HepG2 (cell line): ENCODE measurements around the gene IFNLR1. TPM values are rescaled to one million over a fixed set of nuclear protein-coding genes. Genes with fewer than 3 reads are reported as not detected.

Source experiments
- CBX5 ChIP-seq: sonication (generic); formaldehyde crosslinking; IDR thresholded peaks from 2 replicates; pipeline ENCODE4 v1.4.0; 2020; ENCODE audit warnings: missing genetic modification reagents, borderline replicate concordance
- CENPBD1 ChIP-seq: sonication (generic); formaldehyde crosslinking; IDR thresholded peaks from 2 replicates; pipeline ENCODE4 v1.8.0; 2022; ENCODE audit warnings: missing genetic modification reagents, low read depth, mild to moderate bottlenecking, borderline replicate concordance
- CHD4 ChIP-seq: fragments of 200-600 bp; sonication (generic); IDR thresholded peaks from 2 replicates; pipeline ENCODE4 v1.7.0; 2017; ENCODE audit warnings: mild to moderate bottlenecking, low read length, borderline replicate concordance
- HMGA1 ChIP-seq: sonication (generic); formaldehyde crosslinking; conservative IDR thresholded peaks from 2 replicates; pipeline ENCODE4 v1.4.0; 2020; ENCODE audit warnings: missing genetic modification reagents
- IRF2 ChIP-seq: IDR thresholded peaks from 2 replicates; pipeline ENCODE4 v1.6.1; 2018; ENCODE audit warnings: missing genetic modification reagents, missing compliant biosample characterization
- MBNL3 ChIP-seq: fragments of 250-450 bp; sonication (Bioruptor Pico); conservative IDR thresholded peaks from 2 replicates; pipeline ENCODE4 v1.8.0; 2022; ENCODE audit warnings: mild to moderate bottlenecking, inconsistent platforms
- PTBP1 ChIP-seq: fragments of 200-400 bp; formaldehyde crosslinking; IDR thresholded peaks from 2 replicates; pipeline ENCODE4 v1.6.1; 2018; ENCODE audit warnings: low read length, low read depth; ENCODE audit not compliant: poor library complexity, severe bottlenecking
- RCOR2 ChIP-seq: IDR thresholded peaks from 2 replicates; pipeline ENCODE4 v1.6.1; 2016; ENCODE audit warnings: missing biosample characterization, missing genetic modification reagents
- TEAD2 ChIP-seq: sonication (generic); formaldehyde crosslinking; IDR thresholded peaks from 2 replicates; pipeline ENCODE4 v1.9.0; 2021; ENCODE audit warnings: missing genetic modification reagents
- ZBTB49 ChIP-seq: sonication (generic); formaldehyde crosslinking; IDR thresholded peaks from 2 replicates; pipeline ENCODE4 v1.4.0; 2020; ENCODE audit warnings: missing genetic modification reagents, borderline replicate concordance
- ZFP36 ChIP-seq: fragments of 150-350 bp; IDR thresholded peaks from 2 replicates; pipeline ENCODE4 v1.6.1; 2018; ENCODE audit warnings: borderline replicate concordance, low read length, low read depth; ENCODE audit not compliant: partially characterized antibody
- ZMYM2 ChIP-seq: sonication (generic); formaldehyde crosslinking; IDR thresholded peaks from 2 replicates; pipeline ENCODE4 v1.8.0; 2022; ENCODE audit warnings: mild to moderate bottlenecking, missing genetic modification reagents
- ZNF232 ChIP-seq: sonication (generic); formaldehyde crosslinking; IDR thresholded peaks from 2 replicates; pipeline ENCODE4 v1.4.0; 2020; ENCODE audit warnings: missing genetic modification reagents, borderline replicate concordance
- ZNF3 ChIP-seq: IDR thresholded peaks from 2 replicates; pipeline ENCODE4 v1.7.0; 2017; ENCODE audit warnings: inconsistent platforms
- ZNF557 ChIP-seq: sonication (generic); formaldehyde crosslinking; IDR thresholded peaks from 2 replicates; pipeline ENCODE4 v1.4.0; 2020; ENCODE audit warnings: missing genetic modification reagents
- ZNF607 ChIP-seq: sonication (generic); formaldehyde crosslinking; IDR thresholded peaks from 2 replicates; pipeline ENCODE4 v1.5.1; 2020; ENCODE audit warnings: missing genetic modification reagents, mild to moderate bottlenecking, borderline replicate concordance
- ZNF615 ChIP-seq: sonication (generic); formaldehyde crosslinking; IDR thresholded peaks from 2 replicates; pipeline ENCODE4 v1.5.0; 2020; ENCODE audit warnings: mild to moderate bottlenecking, missing genetic modification reagents, borderline replicate concordance
- ZSCAN31 ChIP-seq: sonication (generic); formaldehyde crosslinking; IDR thresholded peaks from 2 replicates; pipeline ENCODE4 v1.5.0; 2020; ENCODE audit warnings: low read depth, mild to moderate bottlenecking, missing genetic modification reagents
- polyA plus RNA-seq, 8 experiments: library from polyadenylated mRNA; depleted of rRNA in 3 of 8; stranded (reverse) in 7 of 8; unstranded in 1 of 8; fragments of >200 nt; fragmentation: Illumina TruSeq in 4 of 8; extraction: Trizol in 4 of 8; gene quantifications; 2 replicates each; pipeline versions ENCODE4 v1.2.1 to v1.2.3, GENCODE V29; 2011 to 2016; ENCODE audit warnings: low read depth in 4 of 8, missing spikeins in 1 of 8, mixed read lengths in 1 of 8; ENCODE audit not compliant: insufficient read depth in 1 of 8
- total RNA-seq, 5 experiments: library from RNA; depleted of rRNA; stranded (reverse); fragments of >200 nt; fragmentation: Illumina TruSeq; extraction: Trizol; gene quantifications; 2 replicates each; pipeline ENCODE4 v1.2.3, GENCODE V29; 2016; ENCODE audit warnings: low read depth in 1 of 5
- TF ChIP-seq, protein P1 (sequence below): sonication (generic); formaldehyde crosslinking; IDR thresholded peaks from 2 replicates; pipeline ENCODE4 v1.4.0; 2020; ENCODE audit warnings: missing genetic modification reagents
- TF ChIP-seq, protein P2 (sequence below): sonication (generic); formaldehyde crosslinking; IDR thresholded peaks from 2 replicates; pipeline ENCODE4 v1.4.0; 2020; ENCODE audit warnings: mild to moderate bottlenecking, low read depth, missing genetic modification reagents

The IFNLR1 gene
- total and polyA plus RNA-seq, 2 of the 13 experiments (the other 11 are each of a cell fraction or from before 2014, with no cell fraction given) = 3.8 to 8.5 TPM

DNA sequence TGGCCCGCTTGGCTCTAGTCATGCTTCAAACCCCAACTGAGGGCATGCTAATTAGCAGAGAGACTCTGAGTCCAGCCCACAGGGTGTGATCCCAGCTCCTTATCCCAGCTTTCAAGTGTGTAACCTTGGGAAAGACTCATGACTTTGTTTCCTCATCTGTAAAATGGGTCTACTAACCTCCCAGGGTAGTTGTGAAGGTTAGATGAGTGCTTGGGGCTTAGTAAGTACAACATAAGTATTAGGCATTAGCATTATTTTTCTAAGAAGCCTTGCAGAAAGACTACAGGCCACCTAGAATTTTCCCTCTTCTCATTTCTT, 78.0 kb downstream of the IFNLR1 start (continued):
- TF ChIP-seq CENPBD1 (CRISPR knock-in tag) = no peak
- TF ChIP-seq ZSCAN31 = no peak
- TF ChIP-seq CBX5 (CRISPR knock-in tag) = no peak
- TF ChIP-seq MBNL3 = no peak
- TF ChIP-seq ZFP36 = no peak
- TF ChIP-seq, protein P1, sequence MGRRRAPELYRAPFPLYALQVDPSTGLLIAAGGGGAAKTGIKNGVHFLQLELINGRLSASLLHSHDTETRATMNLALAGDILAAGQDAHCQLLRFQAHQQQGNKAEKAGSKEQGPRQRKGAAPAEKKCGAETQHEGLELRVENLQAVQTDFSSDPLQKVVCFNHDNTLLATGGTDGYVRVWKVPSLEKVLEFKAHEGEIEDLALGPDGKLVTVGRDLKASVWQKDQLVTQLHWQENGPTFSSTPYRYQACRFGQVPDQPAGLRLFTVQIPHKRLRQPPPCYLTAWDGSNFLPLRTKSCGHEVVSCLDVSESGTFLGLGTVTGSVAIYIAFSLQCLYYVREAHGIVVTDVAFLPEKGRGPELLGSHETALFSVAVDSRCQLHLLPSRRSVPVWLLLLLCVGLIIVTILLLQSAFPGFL (CRISPR knock-in tag) = no peak
- TF ChIP-seq CHD4 = peak; percentile 95
- TF ChIP-seq, protein P2, sequence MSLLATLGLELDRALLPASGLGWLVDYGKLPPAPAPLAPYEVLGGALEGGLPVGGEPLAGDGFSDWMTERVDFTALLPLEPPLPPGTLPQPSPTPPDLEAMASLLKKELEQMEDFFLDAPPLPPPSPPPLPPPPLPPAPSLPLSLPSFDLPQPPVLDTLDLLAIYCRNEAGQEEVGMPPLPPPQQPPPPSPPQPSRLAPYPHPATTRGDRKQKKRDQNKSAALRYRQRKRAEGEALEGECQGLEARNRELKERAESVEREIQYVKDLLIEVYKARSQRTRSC (CRISPR knock-in tag) = 0 out of 2 replicates have a peak, but pooled peaks have one; percentile 4
- TF ChIP-seq TEAD2 (CRISPR knock-in tag) = no peak
- no peak for TF ChIP-seq HMGA1 (CRISPR knock-in tag)
- TF ChIP-seq ZBTB49 (CRISPR knock-in tag) = no peak
- peak; percentile 46; the same call in 1 of the 2 replicates for TF ChIP-seq ZMYM2 (CRISPR knock-in tag)
- TF ChIP-seq ZNF615 (CRISPR knock-in tag) = no peak
- TF ChIP-seq ZNF607 (CRISPR knock-in tag) = no peak
- TF ChIP-seq ZNF557 (CRISPR knock-in tag) = no peak
- TF ChIP-seq ZNF232 (CRISPR knock-in tag) = no peak
- no peak for TF ChIP-seq IRF2 (CRISPR knock-in tag)
- peak; percentile 69; the same call in 1 of the 2 replicates for TF ChIP-seq RCOR2 (CRISPR knock-in tag)
- TF ChIP-seq PTBP1 = no peak
- no peak for TF ChIP-seq ZNF3 (CRISPR knock-in tag)
